Measurements from ENCODE around the gene SLC24A3. TPM values are rescaled to one million over a fixed set of nuclear protein-coding genes. Genes with fewer than 3 reads are reported as not detected.

Gene SLC24A3
- total RNA-seq, 2 experiments from 2014 or later: not detected

- CTCF ChIA-PET: no interaction called here
- DNase-seq (no peak), ATAC-seq (no peak)
- H3K4me3 Mint-ChIP-seq: no peak overlapping the region
- no peaks in the 10 kb centered on the region for H3K36me3 Mint-ChIP-seq
- no peaks in the 10 kb centered on the region for H3K27me3 Mint-ChIP-seq
- no peaks in the 10 kb centered on the region for H3K9me3 Mint-ChIP-seq (ENCODE audit: low read depth)
- H3K4me1 Mint-ChIP-seq: no peaks in the 10 kb centered on the region
- H3K27ac Mint-ChIP-seq: no peak overlapping the region
Measured at GRCh38 chr20:19602675-19603375, 390.4 kb downstream of the SLC24A3 start.

- H3K4me3 Mint-ChIP-seq: no peak overlapping the region
- H3K27me3 Mint-ChIP-seq: no peaks in the 10 kb centered on the region
- no peak for DNase-seq
- no peaks in the 10 kb centered on the region for H3K36me3 Mint-ChIP-seq
- no peak for ATAC-seq
- H3K4me1 Mint-ChIP-seq: no peaks in the 10 kb centered on the region
- H3K27ac Mint-ChIP-seq: no peak overlapping the region
- CTCF ChIA-PET: no interaction called here
- H3K9me3 Mint-ChIP-seq (ENCODE audit: low read depth): no peaks in the 10 kb centered on the region
Measured at GRCh38 chr20:19603376-19603750, 390.9 kb downstream of the SLC24A3 start.

GRCh38 chr20:19605786-19606485 is 393.5 kb downstream of the SLC24A3 start:
- Mint-ChIP-seq H3K27me3 (no peaks in the 10 kb centered on the region), H3K27ac (no peak overlapping the region), H3K36me3 (no peaks in the 10 kb centered on the region), H3K4me3 (no peak overlapping the region), H3K4me1 (no peaks in the 10 kb centered on the region), H3K9me3 (ENCODE audit: low read depth) (no peaks in the 10 kb centered on the region)
- CTCF ChIA-PET: no interaction called here
- no peak for DNase-seq
- ATAC-seq: no peak

- Mint-ChIP-seq H3K36me3 (no peaks in the 10 kb centered on the region), H3K27ac (no peak overlapping the region), H3K9me3 (ENCODE audit: low read depth) (no peaks in the 10 kb centered on the region), H3K4me1 (no peaks in the 10 kb centered on the region), H3K27me3 (no peaks in the 10 kb centered on the region), H3K4me3 (no peak overlapping the region)
- ATAC-seq (no peak), DNase-seq (no peak)
- CTCF ChIA-PET: no interaction called here
Measured at GRCh38 chr20:19609642-19610223, 397.3 kb downstream of the SLC24A3 start.

- no peaks in the 10 kb centered on the region for H3K27me3 Mint-ChIP-seq
- no peaks in the 10 kb centered on the region for H3K9me3 Mint-ChIP-seq (ENCODE audit: low read depth)
- no peak overlapping the region for H3K27ac Mint-ChIP-seq
- H3K36me3 Mint-ChIP-seq: no peaks in the 10 kb centered on the region
- CTCF ChIA-PET: no interaction called here
- ATAC-seq (no peak), DNase-seq (no peak)
- no peak overlapping the region for H3K4me3 Mint-ChIP-seq
- no peaks in the 10 kb centered on the region for H3K4me1 Mint-ChIP-seq
Measured at GRCh38 chr20:19615629-19616028, 403.2 kb downstream of the SLC24A3 start.

- H3K4me1 Mint-ChIP-seq: no peaks in the 10 kb centered on the region
- no peak overlapping the region for H3K27ac Mint-ChIP-seq
- no peaks in the 10 kb centered on the region for H3K9me3 Mint-ChIP-seq (ENCODE audit: low read depth)
- no peak for ATAC-seq
- H3K27me3 Mint-ChIP-seq: no peaks in the 10 kb centered on the region
- no peak overlapping the region for H3K4me3 Mint-ChIP-seq
- no peak for DNase-seq
- CTCF ChIA-PET: no interaction called here
- no peaks in the 10 kb centered on the region for H3K36me3 Mint-ChIP-seq
Measured at GRCh38 chr20:19616081-19616480, 403.6 kb downstream of the SLC24A3 start.

GRCh38 chr20:19616620-19617019 is 404.2 kb downstream of the SLC24A3 start:
- Mint-ChIP-seq H3K4me3 (no peak overlapping the region), H3K9me3 (ENCODE audit: low read depth) (no peaks in the 10 kb centered on the region), H3K36me3 (no peaks in the 10 kb centered on the region), H3K27me3 (no peaks in the 10 kb centered on the region), H3K4me1 (no peaks in the 10 kb centered on the region), H3K27ac (no peak overlapping the region)
- no peak for DNase-seq
- ATAC-seq: no peak
- CTCF ChIA-PET: no interaction called here

GRCh38 chr20:19617256-19617655 is 404.8 kb downstream of the SLC24A3 start:
- no peak overlapping the region for H3K27ac Mint-ChIP-seq
- no peaks in the 10 kb centered on the region for H3K36me3 Mint-ChIP-seq
- no peaks in the 10 kb centered on the region for H3K27me3 Mint-ChIP-seq
- H3K9me3 Mint-ChIP-seq (ENCODE audit: low read depth): no peaks in the 10 kb centered on the region
- no peak for DNase-seq
- ATAC-seq: no peak
- H3K4me1 Mint-ChIP-seq: no peaks in the 10 kb centered on the region
- CTCF ChIA-PET: no interaction called here
- no peak overlapping the region for H3K4me3 Mint-ChIP-seq

GRCh38 chr20:19618711-19619110 is 406.3 kb downstream of the SLC24A3 start:
- H3K9me3 Mint-ChIP-seq (ENCODE audit: low read depth): no peaks in the 10 kb centered on the region
- H3K36me3 Mint-ChIP-seq: no peaks in the 10 kb centered on the region
- no peaks in the 10 kb centered on the region for H3K27me3 Mint-ChIP-seq
- CTCF ChIA-PET: interaction anchor here (1.4 kb wide), 1 partner anchor 10 kb away, joined by 3 read pairs; no protein-coding TSS in a partner anchor
- H3K27ac Mint-ChIP-seq: no peak overlapping the region
- H3K4me3 Mint-ChIP-seq: no peak overlapping the region
- no peaks in the 10 kb centered on the region for H3K4me1 Mint-ChIP-seq
- DNase-seq (no peak), ATAC-seq (no peak)

GRCh38 chr20:19619904-19620430 is 407.5 kb downstream of the SLC24A3 start:
- no peak for ATAC-seq
- Mint-ChIP-seq H3K27ac (no peak overlapping the region), H3K4me3 (no peak overlapping the region), H3K27me3 (no peaks in the 10 kb centered on the region), H3K4me1 (no peaks in the 10 kb centered on the region), H3K36me3 (no peaks in the 10 kb centered on the region), H3K9me3 (ENCODE audit: low read depth) (no peaks in the 10 kb centered on the region)
- CTCF ChIA-PET: interaction anchor here (1.4 kb wide), 1 partner anchor 9 kb away, joined by 3 read pairs; no protein-coding TSS in a partner anchor
- DNase-seq: no peak

GRCh38 chr20:19620446-19620845 is 408.0 kb downstream of the SLC24A3 start:
- H3K4me1 Mint-ChIP-seq: no peaks in the 10 kb centered on the region

GRCh38 chr20:19621072-19621471 is 408.6 kb downstream of the SLC24A3 start:
- Mint-ChIP-seq H3K27me3 (no peaks in the 10 kb centered on the region), H3K4me3 (no peak overlapping the region), H3K36me3 (no peaks in the 10 kb centered on the region), H3K27ac (no peak overlapping the region), H3K9me3 (ENCODE audit: low read depth) (no peaks in the 10 kb centered on the region), H3K4me1 (no peaks in the 10 kb centered on the region)
- no peak for ATAC-seq
- CTCF ChIA-PET: no interaction called here
- DNase-seq: no peak

More at GRCh38 chr20:19620446-19620845, 408.0 kb downstream of the SLC24A3 start:
- ATAC-seq (no peak), DNase-seq (no peak)
- CTCF ChIA-PET: no interaction called here
- Mint-ChIP-seq H3K36me3 (no peaks in the 10 kb centered on the region), H3K27me3 (no peaks in the 10 kb centered on the region), H3K27ac (no peak overlapping the region), H3K9me3 (ENCODE audit: low read depth) (no peaks in the 10 kb centered on the region), H3K4me3 (no peak overlapping the region)

GRCh38 chr20:19624221-19624965 is 412.0 kb downstream of the SLC24A3 start:
- Mint-ChIP-seq H3K4me3 (no peak overlapping the region), H3K36me3 (no peaks in the 10 kb centered on the region), H3K4me1 (no peaks in the 10 kb centered on the region), H3K27ac (no peak overlapping the region), H3K9me3 (ENCODE audit: low read depth) (no peaks in the 10 kb centered on the region), H3K27me3 (no peaks in the 10 kb centered on the region)
- CTCF ChIA-PET: interaction anchor here (0.9 kb wide), 1 partner anchor 38 kb away, joined by 3 read pairs; no protein-coding TSS in a partner anchor
- DNase-seq (no peak), ATAC-seq (no peak)
